Measurements from ENCODE around the gene TEN1. TPM values are rescaled to one million over a fixed set of nuclear protein-coding genes. Genes with fewer than 3 reads are reported as not detected.

TEN1 gene
- total and polyA plus RNA-seq, 2 of the 13 experiments (the other 11 are each of a cell fraction or from before 2014, with no cell fraction given), result 18.0 to 21.3 TPM

GRCh38 chr17:76032073-76032779 lies 53.2 kb downstream of the TEN1 start (continued):
- TF ChIP-seq NFIB (CRISPR knock-in tag; IDR thresholded peaks at IDR 0.05; ENCODE audit: borderline replicate concordance), result 0 out of 2 replicates have a peak, but pooled peaks have one; percentile 79
- TF ChIP-seq SIN3B (IDR thresholded peaks at IDR 0.05; ENCODE audit: low read length), result no peak
- TF ChIP-seq TOE1 (CRISPR knock-in tag; IDR thresholded peaks at IDR 0.05), result no peak
- no peak for TF ChIP-seq BORCS8-MEF2B (CRISPR knock-in tag; IDR thresholded peaks at IDR 0.05)
- TF ChIP-seq ZNF501 (CRISPR knock-in tag; IDR thresholded peaks at IDR 0.05), result no peak; the same call in 1 of the 2 replicates
- TF ChIP-seq DZIP1 (CRISPR knock-in tag; IDR thresholded peaks at IDR 0.05), result no peak
- TF ChIP-seq, protein P1, sequence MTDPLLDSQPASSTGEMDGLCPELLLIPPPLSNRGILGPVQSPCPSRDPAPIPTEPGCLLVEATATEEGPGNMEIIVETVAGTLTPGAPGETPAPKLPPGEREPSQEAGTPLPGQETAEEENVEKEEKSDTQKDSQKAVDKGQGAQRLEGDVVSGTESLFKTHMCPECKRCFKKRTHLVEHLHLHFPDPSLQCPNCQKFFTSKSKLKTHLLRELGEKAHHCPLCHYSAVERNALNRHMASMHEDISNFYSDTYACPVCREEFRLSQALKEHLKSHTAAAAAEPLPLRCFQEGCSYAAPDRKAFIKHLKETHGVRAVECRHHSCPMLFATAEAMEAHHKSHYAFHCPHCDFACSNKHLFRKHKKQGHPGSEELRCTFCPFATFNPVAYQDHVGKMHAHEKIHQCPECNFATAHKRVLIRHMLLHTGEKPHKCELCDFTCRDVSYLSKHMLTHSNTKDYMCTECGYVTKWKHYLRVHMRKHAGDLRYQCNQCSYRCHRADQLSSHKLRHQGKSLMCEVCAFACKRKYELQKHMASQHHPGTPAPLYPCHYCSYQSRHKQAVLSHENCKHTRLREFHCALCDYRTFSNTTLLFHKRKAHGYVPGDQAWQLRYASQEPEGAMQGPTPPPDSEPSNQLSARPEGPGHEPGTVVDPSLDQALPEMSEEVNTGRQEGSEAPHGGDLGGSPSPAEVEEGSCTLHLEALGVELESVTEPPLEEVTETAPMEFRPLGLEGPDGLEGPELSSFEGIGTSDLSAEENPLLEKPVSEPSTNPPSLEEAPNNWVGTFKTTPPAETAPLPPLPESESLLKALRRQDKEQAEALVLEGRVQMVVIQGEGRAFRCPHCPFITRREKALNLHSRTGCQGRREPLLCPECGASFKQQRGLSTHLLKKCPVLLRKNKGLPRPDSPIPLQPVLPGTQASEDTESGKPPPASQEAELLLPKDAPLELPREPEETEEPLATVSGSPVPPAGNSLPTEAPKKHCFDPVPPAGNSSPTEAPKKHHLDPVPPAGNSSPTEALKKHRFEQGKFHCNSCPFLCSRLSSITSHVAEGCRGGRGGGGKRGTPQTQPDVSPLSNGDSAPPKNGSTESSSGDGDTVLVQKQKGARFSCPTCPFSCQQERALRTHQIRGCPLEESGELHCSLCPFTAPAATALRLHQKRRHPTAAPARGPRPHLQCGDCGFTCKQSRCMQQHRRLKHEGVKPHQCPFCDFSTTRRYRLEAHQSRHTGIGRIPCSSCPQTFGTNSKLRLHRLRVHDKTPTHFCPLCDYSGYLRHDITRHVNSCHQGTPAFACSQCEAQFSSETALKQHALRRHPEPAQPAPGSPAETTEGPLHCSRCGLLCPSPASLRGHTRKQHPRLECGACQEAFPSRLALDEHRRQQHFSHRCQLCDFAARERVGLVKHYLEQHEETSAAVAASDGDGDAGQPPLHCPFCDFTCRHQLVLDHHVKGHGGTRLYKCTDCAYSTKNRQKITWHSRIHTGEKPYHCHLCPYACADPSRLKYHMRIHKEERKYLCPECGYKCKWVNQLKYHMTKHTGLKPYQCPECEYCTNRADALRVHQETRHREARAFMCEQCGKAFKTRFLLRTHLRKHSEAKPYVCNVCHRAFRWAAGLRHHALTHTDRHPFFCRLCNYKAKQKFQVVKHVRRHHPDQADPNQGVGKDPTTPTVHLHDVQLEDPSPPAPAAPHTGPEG (CRISPR knock-in tag; IDR thresholded peaks at IDR 0.05), result 0 out of 2 replicates have a peak, but pooled peaks have one; percentile 64
- TF ChIP-seq, protein P2, sequence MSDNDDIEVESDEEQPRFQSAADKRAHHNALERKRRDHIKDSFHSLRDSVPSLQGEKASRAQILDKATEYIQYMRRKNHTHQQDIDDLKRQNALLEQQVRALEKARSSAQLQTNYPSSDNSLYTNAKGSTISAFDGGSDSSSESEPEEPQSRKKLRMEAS (IDR thresholded peaks at IDR 0.05), result peak; percentile 93
- TF ChIP-seq ZNF446 (CRISPR knock-in tag; IDR thresholded peaks at IDR 0.05), result no peak; the same call in 1 of the 2 replicates
- TF ChIP-seq, protein P3, sequence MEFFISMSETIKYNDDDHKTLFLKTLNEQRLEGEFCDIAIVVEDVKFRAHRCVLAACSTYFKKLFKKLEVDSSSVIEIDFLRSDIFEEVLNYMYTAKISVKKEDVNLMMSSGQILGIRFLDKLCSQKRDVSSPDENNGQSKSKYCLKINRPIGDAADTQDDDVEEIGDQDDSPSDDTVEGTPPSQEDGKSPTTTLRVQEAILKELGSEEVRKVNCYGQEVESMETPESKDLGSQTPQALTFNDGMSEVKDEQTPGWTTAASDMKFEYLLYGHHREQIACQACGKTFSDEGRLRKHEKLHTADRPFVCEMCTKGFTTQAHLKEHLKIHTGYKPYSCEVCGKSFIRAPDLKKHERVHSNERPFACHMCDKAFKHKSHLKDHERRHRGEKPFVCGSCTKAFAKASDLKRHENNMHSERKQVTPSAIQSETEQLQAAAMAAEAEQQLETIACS (CRISPR knock-in tag; IDR thresholded peaks at IDR 0.05), result no peak
- no peak for TF ChIP-seq CBX2 (IDR thresholded peaks at IDR 0.05; ENCODE audit: low read depth, low read length)
- no peak for TF ChIP-seq CBX2 (CRISPR knock-in tag; IDR thresholded peaks at IDR 0.05; ENCODE audit: low read depth)
- peak; percentile 51; the same call in 1 of the 2 replicates for TF ChIP-seq AHR (CRISPR knock-in tag; IDR thresholded peaks at IDR 0.05)
- TF ChIP-seq ISX (CRISPR knock-in tag; conservative IDR thresholded peaks at IDR 0.05), result no peak
- TF ChIP-seq CENPBD1 (CRISPR knock-in tag; IDR thresholded peaks at IDR 0.05; ENCODE audit: borderline replicate concordance, low read depth), result no peak
- TF ChIP-seq AGO2 (optimal IDR thresholded peaks at IDR 0.05; ENCODE audit: low read depth, low read length), result no peak
- no peak for TF ChIP-seq ZNF615 (CRISPR knock-in tag; IDR thresholded peaks at IDR 0.05; ENCODE audit: borderline replicate concordance)
- TF ChIP-seq ZNF543 (CRISPR knock-in tag; IDR thresholded peaks at IDR 0.05), result 0 out of 2 replicates have a peak, but pooled peaks have one; percentile 21
- TF ChIP-seq ZNF570 (CRISPR knock-in tag; IDR thresholded peaks at IDR 0.05; ENCODE audit: borderline replicate concordance), result no peak
- no peak; the same call in 1 of the 2 replicates for TF ChIP-seq ZNF205 (CRISPR knock-in tag; IDR thresholded peaks at IDR 0.05)

All from HepG2 (cell line).